ENCODE data around the gene CDC42EP4.

CDC42EP4 gene, protein sequence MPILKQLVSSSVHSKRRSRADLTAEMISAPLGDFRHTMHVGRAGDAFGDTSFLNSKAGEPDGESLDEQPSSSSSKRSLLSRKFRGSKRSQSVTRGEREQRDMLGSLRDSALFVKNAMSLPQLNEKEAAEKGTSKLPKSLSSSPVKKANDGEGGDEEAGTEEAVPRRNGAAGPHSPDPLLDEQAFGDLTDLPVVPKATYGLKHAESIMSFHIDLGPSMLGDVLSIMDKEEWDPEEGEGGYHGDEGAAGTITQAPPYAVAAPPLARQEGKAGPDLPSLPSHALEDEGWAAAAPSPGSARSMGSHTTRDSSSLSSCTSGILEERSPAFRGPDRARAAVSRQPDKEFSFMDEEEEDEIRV

DNA sequence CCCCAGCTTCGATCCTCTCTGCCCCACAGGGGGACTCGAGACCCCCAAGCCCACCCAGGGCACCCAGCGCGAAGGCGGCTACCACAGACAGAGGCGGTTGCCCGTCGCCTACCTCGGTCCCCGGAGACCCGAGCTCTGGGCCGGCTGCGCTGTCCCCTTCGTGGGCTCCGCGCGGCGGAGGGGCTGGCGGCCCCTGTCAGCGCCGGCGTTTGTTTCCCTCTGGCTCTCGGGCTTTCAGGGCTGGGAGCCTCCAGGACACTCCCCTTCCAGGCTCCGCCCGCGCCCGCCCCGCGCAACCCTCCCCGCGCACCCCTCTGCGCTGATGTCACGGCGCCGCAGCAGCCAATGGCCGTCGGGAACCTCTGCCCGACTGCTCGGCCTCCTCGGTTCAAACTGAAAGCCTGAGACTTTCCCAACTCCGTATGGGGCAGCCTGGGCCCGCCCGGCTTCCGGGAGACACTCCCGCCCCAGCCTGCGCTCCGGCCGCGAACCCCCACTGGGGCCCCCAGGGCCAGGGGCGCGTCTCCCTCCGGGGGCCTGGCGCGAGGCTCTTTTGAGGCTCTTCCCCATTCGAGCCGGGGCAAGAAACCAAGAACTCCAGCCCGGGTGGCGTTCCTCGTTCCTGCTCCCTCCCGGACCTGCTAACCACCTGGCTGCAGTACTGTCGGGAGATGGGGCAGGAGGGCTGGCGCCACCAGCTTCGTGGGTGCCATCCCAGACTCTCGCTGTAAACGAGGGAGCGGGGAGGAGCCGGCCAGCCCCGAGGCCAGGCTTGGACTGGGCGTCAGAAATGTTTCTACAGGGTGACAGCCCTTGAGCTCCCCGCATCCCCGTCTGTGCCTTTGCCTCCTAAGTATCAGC lies at the start of gene CDC42EP4:
CDC42EP4 (minus strand) TSS at position 221 of the 861 bp plus-strand sequence. CDS start 25,501 bp downstream, outside the sequence.
- DNase-seq: peak; percentile 85 to 91

DNA sequence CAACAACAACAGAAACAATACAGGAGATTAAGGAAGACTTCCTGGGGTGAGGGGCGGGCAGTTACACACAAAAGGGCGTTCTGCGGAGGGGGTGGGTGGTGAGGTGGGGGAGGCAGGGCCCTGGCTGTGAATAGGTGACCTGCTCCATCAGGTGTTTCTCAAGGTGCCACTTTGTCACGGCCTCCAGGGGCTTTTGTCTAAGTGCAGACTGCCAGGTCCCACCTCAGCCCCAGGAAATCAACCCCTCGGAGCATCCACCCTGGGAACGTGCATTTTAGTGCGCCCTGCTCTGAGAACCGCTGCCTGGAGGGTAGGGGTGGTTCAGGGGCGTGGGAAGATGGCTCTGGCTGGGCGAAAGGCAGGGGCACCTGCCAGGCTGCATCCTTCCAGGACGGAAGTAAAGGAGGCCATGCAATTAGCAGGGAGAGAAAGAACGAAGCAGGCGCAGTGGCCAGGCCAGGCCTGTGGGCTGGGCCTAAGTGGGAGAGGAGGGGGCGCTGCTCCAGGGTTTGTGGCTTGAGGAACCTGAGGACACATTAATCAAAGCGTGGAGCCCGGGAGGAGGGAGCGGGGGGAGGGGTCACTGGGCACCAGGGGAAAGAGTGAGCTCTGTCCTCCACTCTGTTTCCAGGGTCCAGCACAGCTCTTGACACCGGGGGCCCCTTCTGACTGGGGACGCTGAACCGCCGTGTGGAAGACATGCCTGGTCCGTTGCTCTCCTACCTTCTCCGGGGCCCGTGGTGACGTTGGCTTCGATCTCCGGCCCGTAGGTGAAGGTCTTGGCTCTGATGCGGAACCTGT lies 49.4 kb upstream of the CDC42EP4 start:
- no peak for DNase-seq

DNA sequence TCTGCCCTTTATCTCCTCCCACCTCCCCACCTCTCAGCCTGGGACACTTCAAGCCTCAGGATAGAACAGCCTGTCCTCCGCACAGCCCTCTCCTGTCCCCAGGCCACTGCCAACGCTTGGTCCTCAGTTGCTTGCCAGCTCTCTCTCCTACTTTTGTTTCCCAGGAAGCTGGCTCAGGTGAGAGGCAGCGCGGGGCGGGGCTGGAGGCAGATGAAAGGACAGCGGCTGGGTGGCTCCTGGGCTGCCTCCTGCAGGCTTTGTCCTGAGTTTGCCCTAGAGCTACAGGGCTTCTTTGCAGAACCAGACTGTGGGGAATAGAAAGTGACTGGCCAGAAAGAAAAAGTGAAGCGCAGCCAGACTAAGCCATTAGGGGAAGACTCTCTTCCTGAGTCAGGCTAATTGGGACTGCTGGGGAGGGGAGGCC lies 48.2 kb upstream of the CDC42EP4 start:
- DNase-seq: no peak

DNA sequence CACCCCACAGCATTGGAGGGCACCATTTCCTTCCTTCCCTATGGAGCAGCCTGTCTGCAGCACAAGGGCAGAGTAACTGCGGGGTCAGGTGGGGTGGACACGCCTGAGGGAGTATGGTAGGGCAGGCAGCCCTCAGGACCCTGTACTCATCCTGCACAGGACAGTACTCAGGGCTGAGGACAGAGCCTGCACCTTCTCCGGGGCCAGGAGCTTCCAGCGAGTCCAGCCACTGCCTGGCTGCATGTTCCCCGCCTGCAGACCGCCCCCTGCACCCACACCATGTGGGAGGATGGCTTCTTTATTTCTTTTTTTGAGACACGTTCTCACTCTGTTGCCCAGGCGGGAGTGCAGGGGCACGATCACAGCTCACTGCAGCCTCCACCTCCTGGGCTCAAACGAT lies 47.6 kb upstream of the CDC42EP4 start:
- no peak for DNase-seq

DNA sequence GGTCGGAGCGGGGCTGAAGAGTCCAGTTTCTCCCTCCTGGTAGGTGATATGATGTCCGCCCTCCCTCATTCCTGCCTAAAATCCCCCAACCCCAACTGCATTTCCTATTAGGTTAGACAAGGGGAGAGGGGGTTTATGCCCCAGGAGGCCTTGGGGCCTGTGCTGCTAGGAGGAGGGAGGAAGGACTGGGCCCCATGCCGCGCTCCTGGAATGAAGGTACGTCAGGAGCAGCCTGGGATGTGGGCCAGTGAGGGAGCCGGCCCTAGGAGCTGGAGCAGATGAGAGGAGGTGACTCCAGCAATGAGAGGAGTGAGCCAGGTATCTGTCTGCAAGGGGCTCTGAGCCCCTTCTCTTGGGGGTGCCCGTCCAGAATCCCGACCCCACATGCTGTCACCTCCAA lies 46.9 kb upstream of the CDC42EP4 start:
- no peak for DNase-seq

DNA sequence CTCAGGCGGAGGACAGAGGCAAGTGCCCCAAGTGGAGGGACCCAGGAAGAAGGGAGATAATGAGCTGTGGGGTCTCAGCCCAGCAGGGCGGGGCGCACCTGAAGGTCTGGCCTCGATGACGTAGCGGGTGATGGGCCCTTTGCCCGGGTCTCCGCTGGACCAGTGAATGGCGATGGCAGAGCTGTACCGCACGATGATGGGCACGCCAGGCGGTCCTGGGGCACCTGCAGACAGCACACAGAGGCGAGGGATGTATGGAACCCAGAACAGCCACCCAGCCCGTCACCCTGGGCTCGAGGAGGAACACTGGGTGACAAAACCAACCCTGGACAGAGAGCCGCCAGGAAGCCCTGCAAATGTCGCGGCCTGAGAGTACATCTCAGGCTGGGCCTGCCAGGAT lies 46.2 kb upstream of the CDC42EP4 start:
- no peak for DNase-seq

DNA sequence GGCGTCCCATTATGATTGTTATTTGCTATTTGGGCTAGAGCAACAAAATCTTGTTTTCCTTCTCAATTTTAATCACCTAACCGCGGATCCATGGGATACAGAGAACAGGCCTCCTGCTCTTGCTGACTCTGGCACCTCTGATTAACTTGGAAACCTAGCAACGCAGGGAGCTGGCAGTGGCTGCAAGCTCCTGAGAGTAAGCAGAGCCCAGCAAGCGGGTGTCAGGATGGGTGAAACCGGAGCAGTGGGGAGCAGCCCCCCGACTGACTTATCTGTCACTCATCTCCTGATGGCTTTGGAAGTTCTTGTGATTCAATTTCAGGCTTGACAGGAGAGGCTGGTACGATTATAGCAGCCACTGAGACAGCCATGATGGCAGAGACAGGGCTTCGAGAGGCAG lies 45.5 kb upstream of the CDC42EP4 start:
- DNase-seq: no peak

DNA sequence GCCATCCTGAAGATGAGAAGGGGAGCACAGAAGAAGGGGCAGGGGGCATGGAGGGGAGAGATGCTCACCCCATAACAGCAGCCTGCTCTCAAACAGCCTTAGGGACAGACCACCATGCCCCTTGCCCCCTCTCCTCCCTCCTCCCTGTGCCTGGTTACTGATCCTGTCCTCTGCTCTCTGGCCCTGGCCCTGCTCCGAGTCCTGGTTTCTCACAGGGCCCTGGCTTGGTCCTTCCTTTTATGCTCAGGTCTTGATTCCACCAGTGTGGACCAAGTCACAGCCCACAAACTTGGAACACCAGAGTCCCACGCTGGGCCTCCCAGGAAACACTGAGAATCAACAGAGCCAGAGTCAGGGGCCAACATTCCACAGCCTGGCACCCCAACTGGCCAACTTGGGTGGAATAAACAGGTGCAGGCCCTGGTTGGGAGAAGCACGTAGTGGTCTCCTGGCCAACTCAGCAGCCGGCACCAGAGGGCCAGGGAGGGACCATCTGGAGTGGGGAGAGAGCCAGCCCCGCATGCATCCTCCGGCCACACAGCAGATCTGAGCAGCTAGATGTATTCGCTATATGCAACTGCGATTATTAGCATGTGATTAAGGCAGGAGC lies 44.9 kb upstream of the CDC42EP4 start:
- DNase-seq: no peak

DNA sequence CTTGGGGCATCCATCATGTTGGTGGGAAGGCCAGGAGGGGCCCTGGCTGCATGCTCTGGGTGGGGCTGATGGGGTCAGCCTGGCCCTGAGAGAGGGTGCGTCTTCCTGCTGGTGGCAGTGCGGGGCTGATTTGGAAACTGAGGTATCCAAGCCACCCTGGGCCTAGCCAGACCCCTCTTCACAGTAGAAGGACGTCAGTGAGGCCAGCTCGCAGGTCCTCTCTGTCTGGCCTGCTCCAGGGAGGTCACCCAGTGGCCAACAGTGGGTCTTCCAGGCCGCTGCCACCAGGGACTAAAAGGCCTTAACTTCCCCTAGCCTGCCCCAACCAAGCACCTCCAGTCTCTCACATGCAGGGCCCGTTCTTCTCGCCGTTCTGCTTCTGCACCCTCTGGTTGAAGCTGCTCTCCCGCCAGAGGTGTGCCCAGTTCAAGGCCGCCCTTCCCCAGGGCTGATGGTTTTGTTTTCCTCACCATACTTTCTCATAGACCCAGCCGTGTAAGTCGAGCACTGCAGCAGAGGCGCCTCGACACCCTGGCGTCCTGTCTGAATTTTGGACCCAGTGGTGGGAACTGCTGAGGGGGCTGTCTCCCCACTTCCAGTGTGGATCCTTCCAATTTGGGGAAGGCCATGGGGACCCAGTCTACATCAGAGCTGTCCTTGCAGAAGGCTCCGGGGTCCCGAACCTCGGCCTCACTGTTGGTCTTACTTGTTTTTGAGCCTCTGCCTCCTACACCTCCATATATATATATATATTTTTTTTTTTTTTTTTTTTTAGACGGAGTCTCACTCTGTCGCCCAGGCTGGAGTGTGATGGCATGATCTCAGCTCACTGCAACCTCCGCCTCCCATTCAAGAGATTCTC lies 42.9 kb upstream of the CDC42EP4 start:
- DNase-seq: no peak

DNA sequence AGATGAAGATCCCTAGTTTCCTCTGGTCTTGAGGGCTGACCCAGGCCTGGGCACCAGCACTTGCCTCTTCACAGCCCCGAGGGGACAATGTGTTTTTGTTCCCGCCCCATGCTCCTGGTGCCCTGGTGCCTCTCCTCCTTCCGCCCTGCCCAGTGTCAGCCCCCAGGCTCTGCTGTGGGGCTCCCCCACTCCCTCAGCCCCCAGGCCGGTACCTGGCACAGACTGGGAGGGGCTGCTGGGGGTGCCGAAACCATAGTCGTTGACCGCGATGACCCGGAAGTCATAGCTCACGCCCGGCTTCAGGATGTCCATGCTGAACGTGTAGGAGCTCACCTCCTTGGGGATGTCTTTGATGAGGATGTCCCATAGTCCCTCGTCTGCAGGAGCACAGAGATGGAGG lies 40.5 kb upstream of the CDC42EP4 start:
- no peak for DNase-seq

DNA sequence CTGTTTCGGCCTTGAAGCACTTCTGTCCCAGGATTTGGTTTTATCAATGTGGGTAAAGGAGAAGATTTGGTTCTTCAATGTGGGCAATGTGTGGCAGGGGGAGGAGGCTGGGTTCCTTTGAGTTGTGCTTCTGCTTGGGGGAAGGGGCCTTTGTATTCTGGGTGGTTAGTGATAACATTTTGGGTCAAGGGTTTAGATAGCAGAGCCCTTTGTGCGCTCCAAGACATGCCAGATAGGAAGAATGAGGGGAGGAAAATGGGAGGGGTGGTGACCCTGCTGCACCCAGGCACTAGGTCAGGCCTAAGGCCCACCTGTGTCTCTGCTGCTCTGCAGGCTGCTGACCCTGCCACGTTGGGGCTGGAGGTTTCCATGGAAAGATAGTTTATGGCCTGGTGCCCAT lies 40.0 kb upstream of the CDC42EP4 start:
- no peak for DNase-seq

DNA sequence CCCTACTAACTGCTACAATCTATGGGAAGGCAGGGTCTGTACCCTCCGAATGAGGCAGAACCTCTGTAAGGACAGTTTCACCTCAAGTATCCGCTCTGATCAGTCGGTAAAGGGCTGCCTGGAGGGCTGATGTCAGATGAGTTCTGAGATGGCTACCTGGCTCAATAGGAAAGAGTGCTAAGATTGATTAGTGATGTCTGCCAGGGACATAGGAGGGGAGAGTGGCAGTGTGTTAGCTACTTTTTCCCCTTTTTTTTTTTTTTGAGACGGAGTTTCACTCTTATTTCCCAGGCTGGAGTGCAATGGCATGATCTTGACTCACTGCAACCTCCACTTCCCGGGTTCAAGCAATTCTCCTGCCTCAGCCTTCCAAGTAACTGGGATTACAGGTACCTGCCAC lies 39.1 kb upstream of the CDC42EP4 start:
- no peak for DNase-seq

DNA sequence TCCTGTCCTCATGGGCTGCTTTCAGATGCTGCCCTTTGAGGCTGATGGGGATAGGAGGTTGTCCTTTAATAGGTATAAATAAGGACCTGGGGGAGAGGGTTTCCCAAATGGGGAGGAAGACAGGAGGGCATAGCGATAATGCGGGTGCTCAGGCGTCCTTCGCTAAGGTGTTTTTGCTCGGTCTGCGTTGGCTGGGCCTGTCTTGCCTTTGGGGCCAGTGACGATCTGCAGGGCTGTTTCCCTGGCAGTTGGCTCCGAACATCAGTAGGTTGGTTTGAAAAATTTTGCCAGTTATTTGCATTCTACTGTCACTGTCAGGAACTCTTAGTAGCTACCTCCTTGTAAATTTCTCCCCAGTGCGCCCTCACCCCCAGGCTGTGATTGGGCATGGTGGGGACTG lies 37.8 kb upstream of the CDC42EP4 start:
- DNase-seq: no peak

DNA sequence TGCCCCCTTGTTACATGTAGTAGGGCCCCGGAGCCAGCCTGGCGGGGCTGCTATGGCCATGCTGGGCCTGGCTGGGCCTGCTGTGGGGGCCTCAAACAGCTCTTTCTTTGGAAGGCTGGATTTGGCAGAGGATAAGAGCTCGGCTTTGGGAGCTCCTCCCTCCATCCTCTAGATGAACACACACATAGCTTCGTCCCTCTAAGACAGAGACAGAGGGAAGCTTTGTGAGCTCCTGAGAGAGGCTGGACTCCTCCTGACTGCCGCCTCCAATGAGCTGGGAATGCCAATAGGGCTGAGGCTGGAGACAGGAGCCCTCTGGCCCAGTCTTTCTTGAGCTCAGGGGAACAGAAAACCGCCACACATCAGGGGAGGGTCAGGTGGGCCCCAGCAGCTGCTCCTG lies 37.3 kb upstream of the CDC42EP4 start:
- no peak for DNase-seq

DNA sequence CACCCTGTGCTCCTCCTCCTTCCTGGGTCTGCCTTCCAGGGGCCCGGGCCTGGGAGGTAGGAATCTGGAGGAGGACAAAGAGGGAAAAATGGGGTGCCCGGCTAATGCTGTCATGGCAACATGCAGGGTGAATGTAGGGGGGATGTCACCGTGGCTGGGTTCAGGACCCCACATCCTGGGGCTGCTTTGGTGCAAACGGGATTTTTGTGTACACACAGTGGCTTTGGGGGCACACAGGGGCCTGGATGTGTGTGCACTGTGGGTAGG lies 37.0 kb upstream of the CDC42EP4 start:
- no peak for DNase-seq

DNA sequence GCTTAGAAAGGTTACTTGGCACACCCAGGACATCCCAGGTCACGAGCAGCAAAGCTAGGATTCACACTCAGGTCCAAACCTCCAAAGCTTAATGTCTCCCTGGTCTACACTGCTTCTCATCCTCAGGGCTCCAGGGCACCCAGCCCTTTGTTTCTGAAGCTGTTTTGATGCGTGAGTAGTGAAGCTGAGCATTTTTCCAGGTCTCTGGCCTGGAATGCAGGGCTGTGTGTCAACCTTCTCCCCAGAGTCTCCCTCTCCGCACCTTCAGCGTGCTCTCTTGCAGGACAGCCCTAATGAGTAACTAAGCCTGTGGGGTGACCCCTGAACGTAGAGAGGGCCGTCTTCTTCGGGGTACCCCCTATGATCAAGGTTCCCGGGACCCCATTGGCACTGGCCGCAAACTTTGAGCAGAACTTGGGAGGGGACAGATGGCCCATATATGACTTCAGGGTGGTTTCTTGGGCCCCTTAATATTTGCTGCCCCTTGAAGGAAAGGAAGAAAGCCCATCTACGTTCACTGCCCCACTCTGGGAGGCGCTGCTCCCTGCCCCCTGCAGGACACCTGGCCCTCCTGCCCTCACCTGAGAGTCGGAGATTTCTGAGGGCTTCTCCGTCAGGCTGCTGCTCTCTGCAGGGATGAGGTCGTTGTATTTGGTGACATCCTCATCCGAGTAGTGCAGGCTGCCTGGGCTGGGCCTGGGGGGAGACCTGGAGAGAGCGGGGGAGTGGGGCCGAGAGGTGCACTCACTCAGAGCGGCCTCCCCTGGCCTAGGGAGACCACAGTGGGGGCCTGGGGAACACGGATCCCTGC lies 36.4 kb upstream of the CDC42EP4 start:
- no peak for DNase-seq

DNA sequence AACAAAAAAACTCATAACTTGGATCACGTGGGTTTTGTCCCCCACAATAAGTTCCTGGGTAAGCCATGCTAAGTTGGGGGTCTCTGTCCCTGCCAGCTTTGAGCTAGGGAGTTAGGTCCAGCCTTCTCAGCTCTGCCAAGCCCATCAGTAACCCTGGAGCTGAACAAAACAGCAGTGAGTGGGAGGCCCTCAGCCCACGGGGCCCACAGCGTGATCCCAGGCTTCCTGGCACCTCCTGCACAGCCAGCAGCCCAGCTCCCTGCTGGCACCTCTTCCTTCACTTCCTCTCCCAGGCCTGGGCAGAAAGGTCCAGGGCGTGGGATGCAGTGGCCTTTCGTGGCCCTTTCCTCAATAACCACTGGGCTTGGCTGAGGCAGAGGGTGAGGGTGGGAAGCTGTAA lies 35.5 kb upstream of the CDC42EP4 start:
- no peak for DNase-seq

DNA sequence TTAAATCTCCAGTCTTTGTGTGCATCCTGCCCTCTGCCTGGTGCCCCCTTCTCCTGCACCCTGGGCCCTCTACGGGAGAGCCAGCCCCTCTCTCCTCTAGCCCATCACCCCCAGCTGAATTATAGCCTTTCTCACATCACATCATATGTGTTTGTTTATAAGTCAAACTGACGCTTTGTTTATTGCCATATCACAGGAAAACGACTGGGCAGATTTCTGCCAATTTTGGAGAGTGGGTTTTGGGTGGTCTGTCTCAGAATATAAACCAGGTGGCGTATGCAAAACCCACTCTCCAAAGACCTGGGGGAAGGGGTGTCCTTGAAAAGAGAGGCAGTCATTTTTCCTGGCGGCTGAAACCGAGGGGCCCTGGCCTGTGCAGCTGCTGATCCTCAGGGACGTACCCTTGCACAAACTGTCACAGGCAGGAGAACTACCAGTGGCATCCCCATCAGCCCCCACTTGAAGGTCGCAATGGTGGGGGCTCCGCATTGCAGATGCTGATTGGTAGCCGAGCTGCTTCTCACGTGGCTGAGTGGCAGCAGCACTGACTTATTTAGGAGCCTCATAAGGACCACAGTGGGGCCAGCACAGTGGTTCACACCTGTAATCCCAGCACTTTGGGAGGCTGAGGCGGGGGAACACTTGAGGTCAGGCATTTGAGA lies 34.8 kb upstream of the CDC42EP4 start:
- no peak for DNase-seq

DNA sequence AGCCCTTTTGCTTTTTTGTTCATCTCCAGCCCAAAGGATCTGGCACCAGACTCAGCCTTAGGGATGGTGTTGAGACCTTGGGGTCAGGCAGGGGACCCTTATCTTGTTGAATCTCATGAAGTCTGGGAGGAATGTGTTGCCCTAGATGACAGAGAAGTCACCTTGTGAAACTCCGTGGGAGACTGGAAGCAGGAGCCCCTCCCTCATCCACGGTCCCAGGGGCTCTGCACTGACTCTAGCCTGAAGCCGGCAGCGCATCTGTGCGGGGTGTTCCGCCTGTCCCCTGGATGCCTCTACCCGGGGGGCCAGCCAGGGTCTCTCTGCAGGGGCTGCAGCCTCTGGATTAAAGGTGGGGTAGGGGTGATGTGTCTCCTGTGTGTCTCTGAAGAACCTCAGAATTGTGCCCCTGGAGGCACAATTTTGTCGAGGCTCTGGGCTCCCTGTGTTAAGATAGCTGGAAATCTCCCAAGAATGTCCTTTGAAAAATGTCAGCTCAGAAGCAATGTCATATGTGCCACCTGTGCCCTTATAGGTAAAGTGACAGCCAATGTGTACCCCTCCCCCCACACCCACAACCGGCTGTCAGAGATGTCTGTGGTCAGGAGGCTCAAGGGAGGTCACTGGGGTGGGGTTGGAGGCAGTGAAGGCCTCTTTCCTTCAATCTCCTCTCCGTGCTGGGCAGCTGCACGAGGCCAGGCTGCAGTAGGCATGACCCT lies 32.1 kb upstream of the CDC42EP4 start:
- no peak for DNase-seq

DNA sequence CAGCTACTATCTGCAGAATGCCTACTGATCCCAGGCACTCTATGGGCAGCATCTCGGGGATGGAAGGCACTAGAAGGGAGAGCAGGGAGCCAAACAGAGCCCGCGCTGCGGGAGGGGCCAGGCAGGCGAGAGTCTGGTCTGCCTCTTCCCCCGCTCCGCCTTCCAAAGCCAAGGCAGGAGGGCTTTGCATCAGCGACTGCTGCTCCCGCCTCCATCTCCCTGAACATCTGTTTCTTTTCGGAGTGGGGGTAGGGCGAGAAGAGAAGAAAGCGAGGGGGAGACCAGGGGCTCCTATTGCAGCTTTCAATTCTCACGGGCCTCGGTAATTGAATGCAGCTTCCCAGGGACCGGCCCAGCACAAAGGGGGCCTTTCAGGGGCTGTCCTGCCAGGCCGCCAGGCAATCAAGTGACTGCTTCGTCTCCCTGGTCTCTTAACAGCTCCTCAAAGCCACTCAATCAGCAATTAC lies 31.4 kb upstream of the CDC42EP4 start:
- no peak for DNase-seq
